MM.1S (cell line): ENCODE results near the gene RPTOR.

ENCODE experiments used
- EZH2 ChIP-seq: fragments of 300-600 bp; sonication (generic); optimal IDR thresholded peaks from 2 replicates; pipeline ENCODE3; 2017; ENCODE audit warnings: low read depth, mild to moderate bottlenecking, antibody characterized with exemption, low read length, mixed read lengths
- EZH2phosphoT487 ChIP-seq: fragments of 300-600 bp; sonication (generic); IDR thresholded peaks from 2 replicates; pipeline ENCODE4 v1.6.1; 2018; ENCODE audit warnings: antibody characterized with exemption, low read length
- TF ChIP-seq, protein P1 (sequence below): fragments of 300-600 bp; sonication (generic); IDR thresholded peaks from 2 replicates; pipeline ENCODE4 v1.5.1; 2016; ENCODE audit warnings: antibody characterized with exemption, low read length, mixed read lengths

DNA sequence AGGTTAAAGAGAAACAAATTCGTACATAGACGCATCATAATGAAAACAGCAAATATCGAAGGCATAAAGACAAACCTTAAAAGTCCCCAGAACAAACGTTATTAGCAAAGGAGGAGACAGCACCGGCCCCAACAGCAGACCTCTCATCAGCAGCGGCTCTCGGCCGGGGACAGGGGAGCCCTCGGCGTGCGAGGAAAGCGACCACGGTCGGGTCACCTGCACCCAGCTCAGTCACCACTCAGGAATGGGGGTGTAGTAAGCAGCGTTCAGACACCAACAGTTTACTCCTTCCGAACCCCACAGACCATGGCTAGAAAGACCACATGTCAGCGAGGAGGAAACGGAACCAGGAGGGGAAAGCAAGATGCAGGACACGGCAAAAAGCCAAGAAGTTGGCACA, 337.7 kb downstream of the RPTOR start:
- TF ChIP-seq, protein P1, sequence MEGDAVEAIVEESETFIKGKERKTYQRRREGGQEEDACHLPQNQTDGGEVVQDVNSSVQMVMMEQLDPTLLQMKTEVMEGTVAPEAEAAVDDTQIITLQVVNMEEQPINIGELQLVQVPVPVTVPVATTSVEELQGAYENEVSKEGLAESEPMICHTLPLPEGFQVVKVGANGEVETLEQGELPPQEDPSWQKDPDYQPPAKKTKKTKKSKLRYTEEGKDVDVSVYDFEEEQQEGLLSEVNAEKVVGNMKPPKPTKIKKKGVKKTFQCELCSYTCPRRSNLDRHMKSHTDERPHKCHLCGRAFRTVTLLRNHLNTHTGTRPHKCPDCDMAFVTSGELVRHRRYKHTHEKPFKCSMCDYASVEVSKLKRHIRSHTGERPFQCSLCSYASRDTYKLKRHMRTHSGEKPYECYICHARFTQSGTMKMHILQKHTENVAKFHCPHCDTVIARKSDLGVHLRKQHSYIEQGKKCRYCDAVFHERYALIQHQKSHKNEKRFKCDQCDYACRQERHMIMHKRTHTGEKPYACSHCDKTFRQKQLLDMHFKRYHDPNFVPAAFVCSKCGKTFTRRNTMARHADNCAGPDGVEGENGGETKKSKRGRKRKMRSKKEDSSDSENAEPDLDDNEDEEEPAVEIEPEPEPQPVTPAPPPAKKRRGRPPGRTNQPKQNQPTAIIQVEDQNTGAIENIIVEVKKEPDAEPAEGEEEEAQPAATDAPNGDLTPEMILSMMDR: no peak
- TF ChIP-seq EZH2: no peak
- TF ChIP-seq EZH2phosphoT487: no peak
